Cerebellar cortex (tissue), 1 donor: ENCODE measurements around the gene ARSD.
A peak's percentile ranks its signal among the peaks of the same experiment; 100 is the strongest.
"Not testable (repeated sequence)": the region's sequence is repeated elsewhere in the genome, so short reads cannot be mapped to it uniquely, and the experiment has no call there.

ENCODE experiments used
- DNase-seq: peaks from one replicate; pipeline ENCODE4 v3.0.0-alpha.2; 2015; ENCODE audit warnings: low spot score

The ARSD gene, protein sequence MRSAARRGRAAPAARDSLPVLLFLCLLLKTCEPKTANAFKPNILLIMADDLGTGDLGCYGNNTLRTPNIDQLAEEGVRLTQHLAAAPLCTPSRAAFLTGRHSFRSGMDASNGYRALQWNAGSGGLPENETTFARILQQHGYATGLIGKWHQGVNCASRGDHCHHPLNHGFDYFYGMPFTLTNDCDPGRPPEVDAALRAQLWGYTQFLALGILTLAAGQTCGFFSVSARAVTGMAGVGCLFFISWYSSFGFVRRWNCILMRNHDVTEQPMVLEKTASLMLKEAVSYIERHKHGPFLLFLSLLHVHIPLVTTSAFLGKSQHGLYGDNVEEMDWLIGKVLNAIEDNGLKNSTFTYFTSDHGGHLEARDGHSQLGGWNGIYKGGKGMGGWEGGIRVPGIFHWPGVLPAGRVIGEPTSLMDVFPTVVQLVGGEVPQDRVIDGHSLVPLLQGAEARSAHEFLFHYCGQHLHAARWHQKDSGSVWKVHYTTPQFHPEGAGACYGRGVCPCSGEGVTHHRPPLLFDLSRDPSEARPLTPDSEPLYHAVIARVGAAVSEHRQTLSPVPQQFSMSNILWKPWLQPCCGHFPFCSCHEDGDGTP

DNA sequence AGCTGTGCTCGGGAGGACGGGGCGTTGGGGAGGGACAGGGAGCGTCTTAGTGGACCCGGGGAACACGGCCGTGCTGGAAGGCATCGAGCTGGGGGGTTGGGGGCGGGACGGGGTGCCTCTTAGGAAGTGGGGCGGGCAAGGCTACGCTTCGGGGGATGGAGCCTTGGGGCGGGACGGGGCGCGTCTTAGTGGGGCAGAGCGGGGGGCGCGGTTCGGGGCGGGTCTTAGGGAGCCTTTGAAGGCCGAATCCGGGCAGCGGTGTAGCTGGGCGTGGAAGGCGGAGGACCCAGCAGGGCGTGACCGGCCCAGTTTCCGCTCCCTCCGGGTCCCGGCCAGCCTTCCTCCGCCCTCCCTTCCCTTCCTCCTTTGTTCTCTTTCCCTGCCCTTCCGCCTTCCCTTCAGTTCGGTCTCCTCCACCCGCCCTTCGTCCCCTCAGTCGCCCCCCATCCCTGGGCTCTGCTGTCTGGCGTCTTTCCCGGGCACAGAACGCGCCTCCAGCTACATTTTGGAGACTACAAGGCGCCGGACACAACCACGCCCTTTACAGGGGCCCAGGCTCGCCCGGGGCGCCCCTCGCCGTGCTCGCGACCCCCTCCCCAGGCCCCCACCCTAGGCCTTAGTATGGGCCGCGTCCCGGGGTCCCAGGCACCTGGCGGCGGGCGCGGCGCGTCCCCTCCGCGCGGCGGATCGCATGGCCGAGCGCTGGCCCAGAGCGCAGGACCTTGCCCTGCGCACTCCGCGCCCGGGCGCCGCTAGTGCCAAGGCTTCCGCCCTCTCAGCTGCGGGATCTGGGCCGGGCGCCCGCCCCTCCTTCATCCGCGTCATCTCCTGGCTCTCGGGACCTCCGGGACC is at the start of gene ARSD:
ARSD (minus strand) TSS at position 757 of the 852 bp plus-strand sequence; CDS start at position 693, 64 bp downstream.
- DNase-seq, result peak; percentile 3

DNA sequence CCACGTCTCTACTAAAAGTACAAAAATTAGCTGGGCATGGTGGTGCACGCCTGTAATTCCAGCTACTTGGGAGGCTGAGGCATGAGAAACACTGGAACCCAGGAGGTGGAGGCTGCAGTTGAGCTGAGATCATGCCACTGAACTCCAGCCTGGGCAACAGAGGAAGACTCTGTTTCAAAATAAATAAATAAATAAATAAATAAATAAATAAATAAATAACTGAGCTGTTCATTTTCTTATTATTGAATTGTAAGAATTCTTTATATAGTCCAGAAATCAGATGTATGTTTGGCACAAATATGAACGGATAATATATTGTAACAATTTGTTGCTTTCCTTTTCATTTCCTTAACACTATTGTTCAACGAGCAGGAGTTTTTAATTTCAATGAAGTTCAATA is 49.5 kb upstream of the ARSD start:
- DNase-seq, result not testable (repeated sequence)

DNA sequence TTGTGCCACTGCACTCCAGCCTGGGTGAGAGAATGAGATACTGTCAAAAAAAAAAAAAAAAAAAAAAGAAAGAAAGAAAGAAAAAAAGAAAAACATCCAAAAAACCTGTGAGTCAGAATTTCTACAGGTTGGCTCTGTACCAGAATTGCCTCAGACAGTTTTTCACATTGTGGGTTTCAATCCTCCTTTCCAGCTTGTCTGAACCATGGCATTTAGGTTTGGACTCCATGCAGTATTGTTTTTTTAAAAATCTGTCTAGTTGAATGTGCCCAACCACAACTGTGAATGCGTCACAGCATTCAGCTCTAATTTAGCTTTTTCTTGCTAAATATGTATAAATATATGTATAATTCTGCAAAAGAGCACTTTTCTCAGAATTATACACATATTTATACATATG is 45.8 kb upstream of the ARSD start:
- no peak for DNase-seq

DNA sequence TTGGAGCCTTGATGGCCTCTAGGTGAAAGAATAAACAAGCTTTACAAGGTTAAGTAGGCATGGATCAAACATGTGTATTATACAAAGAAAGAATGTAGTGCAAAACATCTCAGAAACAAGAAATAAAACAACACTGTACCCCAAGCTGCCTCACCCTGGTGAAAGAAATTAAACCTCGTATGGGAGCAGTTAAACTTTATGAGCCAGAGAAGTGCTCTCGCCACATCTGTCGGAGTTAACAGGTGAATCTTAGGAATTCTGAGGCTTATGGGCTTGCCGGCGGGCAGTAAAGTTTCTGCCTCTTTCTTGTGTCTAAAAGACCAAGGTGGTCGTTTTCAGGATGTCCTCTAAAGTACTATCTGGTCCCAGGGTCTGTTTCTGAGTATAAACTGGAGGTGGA is 43.3 kb upstream of the ARSD start:
- no peak for DNase-seq

DNA sequence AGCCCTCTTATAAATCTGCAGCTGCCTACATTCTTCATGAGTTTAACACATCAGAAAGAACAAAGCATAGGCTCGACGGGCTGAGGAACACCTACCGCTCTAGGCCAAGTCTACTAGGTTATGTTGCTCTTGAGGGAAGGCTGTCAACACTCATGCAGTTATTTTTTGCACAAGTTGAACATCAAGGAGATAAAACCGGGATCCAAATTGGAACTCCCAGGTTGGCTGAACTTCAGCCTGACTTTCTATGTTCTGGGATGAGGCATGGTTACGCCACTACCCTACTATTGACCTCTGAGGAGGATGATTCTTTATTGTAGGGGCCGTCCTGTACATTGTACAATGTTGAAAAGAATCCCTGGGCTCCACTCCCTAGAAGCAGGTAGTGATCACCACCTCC is 39.9 kb upstream of the ARSD start:
- no peak for DNase-seq

DNA sequence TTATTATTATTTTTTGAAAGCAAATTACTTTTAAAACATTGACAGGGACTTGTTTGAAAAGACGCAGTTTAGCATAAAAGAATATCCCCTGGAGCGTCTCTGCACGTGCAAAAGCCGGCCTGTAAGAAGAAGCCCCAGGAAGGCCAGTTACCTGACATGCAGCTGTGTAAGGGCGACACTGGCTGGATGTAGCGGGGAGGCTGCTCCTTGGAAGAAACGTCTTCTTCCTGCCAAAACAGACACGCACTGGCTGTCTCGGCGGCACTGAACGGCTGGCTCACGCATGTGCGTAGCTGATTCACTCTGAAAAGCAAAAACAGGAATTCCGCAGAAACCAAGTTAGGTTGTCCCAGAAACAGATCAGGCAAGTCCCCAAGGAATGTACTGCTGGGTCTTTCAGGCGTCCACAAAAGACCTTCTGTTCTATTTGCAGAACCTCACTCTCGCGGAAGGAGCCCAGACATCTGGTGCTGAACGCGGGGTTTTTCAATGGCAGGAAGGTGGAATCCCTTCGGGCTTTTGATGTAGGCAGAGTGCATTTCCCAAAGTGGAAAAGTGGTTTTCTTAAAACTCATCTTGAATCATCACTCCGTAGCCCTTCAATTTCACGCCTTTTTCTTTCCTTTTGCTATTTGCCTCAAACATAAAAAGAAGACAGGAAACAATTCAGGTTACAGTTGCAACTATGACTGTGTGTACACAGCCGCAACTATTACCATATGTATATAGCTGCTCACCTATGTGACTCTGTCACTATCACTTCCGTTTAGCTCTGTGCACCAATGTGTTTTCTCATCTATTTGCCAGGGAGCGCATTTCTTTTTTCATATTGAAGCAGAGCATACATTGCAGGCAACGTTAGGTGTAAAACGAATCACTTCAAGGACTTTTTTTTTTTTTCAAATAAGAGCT is 39.1 kb upstream of the ARSD start:
- DNase-seq, result peak; percentile 4

DNA sequence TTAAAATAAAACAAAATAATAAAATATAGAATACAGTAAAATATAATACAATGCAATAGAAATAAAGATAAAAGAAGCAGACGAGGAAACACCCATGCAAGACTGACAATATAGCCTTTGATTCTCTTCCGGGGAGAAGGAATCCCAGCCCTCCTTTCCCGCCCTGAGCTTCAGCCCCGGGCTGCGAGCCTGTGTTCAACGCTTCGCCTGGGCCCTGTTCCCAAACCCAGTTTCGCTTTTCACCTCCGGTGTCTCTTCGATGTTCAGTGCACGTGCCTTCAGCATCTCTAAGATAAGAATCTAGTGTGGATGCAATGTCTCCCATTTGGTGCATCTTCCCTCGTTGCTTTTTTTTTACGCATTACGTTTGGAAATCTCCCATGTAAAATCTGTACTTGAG is 38.4 kb upstream of the ARSD start:
- DNase-seq, result no peak

DNA sequence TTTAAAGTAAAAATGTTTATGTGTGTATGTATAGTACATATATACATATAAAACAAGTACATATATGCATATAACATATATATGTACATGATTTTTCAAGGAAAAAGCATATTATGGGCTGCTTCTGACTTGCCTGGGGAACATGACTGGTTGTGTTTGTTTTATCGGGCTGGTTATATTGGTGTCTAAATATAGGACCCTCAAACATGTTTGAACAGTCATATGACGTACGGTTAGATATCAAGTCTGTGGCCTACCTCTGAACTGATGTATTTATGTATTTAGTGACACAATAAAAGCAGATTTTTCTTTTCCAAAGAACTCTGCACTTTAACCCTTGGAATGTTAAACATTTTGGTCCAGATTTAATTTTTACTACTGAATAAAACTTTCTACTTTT is 37.9 kb upstream of the ARSD start:
- DNase-seq, result no peak

DNA sequence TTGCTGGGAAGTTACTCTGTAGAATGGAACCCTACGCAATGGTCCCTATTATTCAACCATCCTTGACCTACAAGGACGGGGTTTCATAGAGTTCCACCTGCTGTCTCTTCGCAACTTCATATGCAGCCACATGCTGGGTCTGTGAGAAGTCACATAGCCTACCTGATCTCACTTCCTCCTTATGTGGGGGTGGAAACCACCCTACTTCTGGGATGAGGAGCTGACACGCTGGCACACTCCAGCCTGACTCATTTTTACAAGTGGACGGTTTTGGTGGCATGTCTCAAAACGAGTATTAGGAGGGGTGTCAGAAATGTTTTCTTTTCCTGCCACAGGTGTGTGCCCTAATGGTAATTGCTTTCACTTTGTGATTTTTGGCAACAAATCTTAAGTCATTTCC is 36.8 kb upstream of the ARSD start:
- DNase-seq, result no peak

DNA sequence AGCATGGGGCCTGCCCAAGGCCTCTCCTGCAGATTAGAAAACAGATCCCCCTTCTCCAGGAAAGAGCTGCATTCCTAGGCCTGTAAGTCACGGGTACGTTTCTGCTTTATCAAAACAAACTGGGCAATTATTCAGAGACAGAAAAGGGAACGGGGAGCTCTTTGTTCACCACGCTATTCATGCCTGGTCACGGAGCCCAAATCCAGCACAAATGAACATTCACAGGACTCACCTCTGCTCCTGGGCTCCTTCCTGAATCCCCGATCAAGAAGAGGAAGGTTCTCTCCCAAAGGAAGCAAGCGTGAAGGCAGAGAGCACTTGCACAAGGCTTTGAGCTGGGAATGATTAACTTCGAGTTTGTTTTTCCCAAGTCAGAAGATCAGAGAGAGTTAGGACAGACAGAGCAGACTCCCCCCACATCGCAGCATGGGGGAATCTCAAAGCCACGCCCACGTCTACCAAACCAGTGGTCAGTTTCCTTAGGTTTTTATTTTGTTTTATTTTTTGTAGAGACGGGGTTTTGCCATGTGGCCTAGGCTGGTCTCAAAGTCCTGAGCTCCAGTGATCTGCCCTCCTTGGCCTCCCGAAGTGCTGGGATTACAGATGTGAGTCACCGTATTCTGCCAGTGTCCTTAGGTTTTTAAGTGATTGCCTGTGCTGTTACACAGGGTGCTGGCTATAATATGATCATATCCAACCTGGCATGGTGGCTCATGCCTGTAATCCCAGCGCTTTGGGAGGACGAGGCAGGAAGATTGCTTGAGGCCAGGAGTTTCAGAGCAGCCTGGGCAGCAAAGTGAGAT is 35.1 kb upstream of the ARSD start:
- DNase-seq, result not testable (repeated sequence)

DNA sequence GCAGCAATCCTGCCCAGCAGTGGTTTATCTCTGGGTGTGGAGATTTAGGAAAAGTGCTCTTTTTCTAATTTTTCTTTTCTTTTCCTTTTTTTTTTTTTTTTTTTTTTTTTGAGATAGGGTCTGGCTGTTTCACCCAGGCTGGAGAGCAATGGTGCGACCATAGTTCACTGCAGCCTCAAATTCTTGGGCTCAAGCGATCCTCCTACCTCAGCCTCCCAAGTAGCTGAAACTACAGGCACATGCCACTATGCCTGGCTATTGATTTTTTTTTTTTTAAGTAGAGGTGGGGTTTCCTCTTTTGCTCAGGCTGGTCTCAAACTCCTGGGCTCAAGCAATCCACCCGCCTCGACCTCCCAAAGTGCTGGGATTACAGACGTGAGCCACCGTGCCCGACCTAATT is 34.3 kb upstream of the ARSD start:
- DNase-seq, result not testable (repeated sequence)

DNA sequence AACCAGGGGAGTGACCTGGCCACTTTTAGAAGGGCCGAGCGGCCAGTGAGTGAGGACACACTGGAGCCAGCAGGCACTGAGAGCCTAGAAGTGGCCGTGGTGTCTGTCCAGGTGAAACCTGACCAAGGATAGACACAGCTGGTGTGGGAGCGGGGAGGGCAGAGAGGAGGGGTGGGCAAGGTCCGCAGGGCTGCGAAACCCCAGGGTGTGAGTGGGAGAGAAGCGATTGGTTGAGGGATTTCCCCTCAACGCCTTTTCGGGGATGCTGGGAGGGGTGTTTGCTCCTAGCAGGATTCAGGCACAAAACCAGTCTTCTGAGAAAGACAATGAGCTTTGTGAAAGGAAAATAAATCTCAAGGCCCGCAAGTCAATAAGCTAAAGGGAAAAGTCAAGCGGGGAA is 33.2 kb upstream of the ARSD start:
- no peak for DNase-seq

DNA sequence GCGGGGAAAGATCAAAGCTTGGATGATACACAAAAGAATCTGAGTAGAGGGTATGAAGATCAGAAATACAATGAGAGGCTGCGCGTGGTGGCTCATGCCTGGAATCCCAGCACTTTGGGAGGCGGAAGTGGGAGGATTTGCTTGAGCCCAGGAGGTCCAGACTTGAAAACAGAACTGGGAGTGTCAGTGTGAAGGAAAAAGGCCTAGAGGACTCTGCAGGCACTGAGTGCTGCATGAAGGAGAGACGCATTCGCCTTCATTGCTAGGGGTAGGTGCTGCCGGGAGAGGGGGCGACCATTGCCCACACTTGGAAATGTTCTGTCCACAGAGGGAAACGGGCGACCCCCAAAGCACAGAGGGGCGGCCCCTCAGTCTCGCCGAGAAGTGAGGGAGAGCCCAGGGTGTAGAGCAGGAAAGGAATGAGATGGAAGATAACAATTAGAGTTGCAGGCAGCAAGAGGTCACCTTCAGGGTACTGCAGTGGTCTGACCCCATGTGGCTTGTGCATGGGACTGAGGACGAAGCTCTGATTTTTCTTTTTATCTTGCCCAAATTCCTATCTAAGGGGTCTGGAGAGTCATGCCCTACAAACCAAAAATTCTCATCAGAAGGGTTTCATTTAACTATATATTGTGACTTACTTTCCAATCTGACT is 31.8 kb upstream of the ARSD start:
- DNase-seq, result no peak

DNA sequence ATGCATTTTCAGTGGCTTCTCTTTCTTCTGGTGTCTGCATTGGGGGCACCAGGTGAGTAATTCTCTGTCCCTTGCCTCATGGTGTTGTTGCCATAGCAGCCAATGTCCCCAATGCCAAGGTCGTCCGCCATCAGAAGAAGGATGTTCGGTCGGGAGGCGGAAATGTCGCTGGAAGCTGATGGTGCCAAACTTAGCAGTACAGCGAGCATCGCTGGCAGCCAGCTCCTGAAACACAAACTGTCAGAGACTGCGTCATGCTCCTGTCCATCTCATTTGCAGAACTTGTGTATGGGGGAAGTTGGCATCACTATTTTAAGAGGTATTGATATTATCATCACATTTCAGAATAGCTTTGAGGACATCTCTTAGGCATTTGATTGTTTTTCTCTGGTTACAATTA is 29.1 kb upstream of the ARSD start:
- DNase-seq, result no peak

DNA sequence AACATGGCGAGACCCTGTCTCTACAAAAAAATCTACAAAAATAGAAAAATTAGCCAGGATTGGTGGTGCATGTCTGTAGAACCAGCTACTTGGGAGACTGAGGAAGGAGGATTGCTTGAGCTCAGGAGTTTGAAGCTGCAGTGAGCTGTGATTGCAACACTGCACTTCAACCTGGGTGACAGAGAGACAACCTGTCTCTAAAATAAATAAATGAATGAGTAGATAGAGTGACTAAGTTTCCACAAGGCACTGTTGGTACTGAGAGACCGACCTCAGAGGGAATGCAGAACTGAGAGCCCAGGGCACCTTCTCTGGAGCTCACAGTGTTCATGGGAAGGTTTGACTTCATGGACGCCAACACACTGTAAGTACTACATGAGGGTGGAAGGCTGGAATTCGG is 26.7 kb upstream of the ARSD start:
- DNase-seq, result no peak

DNA sequence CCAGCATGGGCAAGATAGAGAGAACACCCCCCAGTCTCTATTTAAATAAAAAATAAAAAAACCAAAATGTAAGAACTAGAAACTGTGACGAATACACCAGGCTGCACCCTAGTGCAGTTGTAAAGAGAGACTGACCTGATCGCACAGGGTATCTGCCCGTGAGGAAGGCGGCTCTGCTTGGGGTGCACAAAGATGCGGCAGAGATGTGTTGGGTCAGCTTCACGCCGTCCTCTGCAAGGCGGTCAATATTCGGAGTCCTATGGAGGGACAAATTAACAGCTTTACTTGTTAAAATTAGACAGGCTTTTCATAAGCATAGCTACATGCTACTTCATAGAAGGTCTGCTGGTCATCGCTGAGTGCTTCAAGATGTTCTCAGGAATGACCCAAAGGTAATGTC is 26.1 kb upstream of the ARSD start:
- DNase-seq, result no peak

DNA sequence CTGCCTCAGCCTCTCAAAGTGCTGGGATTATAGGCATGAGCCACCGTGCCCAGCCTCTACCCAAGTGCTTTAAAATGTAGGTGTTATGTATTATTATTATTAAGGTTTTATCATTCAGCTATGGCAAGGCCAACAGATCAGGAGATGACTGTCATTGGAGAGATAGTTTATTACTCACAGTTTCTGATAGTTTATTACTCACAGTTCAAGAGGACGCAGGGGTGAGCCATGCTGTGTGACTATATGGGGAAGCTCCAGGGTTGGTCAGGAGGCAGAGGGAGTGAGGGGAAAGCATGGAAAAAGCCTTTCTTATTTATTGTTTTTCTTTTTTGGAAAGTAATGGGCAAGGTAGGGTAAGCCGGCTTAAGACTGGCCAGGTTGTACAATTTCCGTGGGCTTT is 25.4 kb upstream of the ARSD start:
- no peak for DNase-seq

DNA sequence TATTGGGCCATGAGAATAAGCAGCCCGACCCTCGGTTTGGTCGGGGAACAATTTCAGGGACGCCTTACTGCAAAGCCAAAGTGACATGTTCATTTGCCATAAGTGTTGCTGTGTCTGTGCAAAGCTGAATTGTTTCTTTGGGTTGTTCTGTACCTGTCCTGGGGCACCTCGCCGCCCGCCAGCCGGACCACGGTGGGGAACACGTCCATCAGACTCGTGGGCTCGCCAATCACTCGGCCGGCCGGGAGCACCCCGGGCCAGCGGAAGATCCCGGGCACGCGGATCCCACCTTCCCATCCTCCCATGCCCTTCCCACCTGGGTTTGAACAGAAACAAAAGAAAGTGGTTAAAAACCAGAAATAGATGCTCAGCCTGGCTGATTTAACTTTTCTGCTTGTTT is 8.8 kb upstream of the ARSD start:
- DNase-seq, result not testable (repeated sequence)

DNA sequence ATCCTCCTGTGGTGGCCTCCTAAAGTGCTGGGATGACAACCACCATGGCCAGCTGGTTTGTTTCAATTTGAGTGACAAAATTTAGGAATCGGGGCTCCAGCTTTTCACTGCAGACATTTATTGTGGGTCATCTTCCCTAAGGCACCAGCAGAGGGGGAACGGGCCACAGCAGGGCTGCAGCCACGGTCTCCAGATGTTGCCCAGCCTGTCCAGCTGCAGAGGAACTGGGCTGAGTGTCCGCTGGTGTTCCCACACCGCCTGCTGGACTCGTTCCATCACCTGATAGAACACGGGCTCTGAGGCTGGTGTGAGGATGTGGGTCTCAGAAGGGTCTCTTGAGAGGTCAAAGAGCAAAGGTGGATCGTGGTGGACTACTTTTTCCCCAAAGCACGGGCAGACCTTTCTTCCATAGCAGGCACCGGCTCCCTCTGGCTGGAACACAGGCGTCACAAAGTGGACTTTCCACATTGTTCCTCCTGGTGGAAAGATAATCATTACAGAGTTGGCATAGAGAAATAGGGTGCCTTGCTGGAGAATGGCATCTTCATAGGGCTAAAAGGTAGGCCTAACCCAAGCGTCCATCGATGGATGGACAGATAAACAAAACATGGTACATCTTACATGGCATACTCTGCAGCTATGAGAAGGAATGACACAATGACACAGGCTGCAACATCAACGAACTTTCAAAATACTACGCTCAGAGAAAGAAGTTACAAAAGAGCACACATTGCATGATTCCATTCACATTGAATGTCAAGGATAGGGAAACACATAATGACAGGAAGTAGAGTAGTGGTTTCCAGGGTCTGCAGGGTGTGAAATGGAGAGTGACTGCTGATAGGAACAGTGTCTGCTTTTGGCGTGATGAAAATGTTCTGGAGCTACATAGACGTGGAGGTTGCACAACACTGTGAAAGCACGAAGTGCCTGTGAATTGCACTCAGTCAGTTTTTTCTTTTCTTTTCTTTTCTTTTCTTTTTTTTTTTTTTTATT is 5.9 kb upstream of the ARSD start:
- no peak for DNase-seq
